Activated CD4-positive, CD25-positive, alpha-beta regulatory T cell (primary cell): ENCODE results near the gene SSR1.

ENCODE experiments used
- DNase-seq, 4 experiments: peaks; one replicate each; lab custom pipeline; 2025; lab: John Stamatoyannopoulos, UW

SSR1 gene

DNA sequence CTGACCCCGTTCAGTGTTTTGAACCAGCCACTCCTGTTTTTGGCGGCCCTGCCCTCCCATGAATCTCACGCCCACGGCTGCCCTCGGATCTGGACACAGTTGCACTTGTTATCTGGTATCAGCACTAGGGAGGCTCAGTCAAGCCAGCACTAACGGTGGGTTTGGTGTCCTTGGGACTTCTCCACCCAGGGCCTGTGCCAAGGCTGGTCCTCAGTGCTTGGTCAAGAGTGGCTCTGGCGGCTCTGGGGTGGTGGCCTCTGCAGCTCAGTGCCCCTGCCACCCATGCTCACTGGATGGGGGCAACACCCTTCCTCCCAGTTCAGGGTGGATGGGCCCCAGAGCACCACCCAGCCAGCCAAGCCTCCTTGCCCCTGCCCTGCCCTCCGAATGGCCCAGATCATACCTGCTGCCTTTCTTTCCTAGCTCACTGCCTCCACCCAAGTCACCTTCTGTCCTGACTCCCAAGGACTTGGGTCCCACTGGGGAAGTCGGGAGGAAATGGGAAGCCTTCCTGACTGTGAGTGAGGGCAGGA lies 54.7 kb downstream of the SSR1 start:
- no peak for DNase-seq

DNA sequence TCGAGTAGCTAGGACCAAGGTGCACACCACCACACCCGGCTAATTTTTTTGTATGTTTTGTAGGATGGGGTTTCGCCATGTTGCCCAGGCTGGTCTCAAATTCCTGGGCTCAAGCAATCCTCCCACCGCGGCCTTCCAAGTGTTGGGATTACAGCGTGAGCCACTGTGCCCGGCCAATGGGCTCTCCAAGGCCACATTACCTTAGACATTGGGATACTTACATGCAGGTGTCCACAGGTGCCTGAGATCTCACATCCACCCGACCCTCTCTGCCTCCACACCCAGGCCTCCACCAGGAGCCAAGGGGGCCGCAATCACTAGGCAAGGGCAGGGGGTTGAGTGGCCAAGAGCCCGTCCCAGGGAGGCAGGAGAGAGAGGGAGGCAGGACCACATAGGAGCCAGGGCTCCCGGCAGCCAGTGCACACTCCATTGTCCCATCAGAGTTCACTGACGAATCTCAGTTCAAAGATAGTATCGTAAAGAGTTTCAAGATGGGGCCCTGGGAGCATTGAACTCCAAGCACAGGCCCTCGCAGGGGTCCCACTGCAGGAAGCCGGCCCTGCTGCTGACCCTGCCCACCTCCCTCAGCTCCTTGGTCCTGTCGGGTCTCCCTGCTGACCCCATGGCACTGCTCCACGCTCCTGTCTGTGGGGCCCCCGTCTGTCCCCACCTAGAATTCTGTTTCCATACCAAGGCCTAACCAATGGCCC lies 55.3 kb downstream of the SSR1 start:
- no peak for DNase-seq

DNA sequence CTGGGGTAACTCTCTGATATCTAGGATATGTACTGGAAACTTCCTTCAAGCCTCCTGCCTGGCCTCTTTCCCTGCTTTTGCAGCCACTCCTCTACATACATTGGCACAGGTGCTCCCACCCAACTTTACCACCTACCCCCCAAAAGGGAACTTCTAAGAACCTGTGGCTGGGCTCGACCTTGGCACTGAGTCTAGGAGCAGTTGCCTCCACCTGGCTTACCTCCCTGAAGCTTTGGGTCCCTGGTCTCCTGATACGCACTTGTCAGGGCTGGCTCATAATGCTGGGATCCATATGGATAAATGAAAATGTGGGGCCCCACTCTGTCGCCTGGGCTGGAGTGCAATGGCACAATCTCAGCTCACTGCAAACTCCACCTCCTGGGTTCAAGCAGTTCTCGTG lies 56.2 kb downstream of the SSR1 start:
- no peak for DNase-seq

DNA sequence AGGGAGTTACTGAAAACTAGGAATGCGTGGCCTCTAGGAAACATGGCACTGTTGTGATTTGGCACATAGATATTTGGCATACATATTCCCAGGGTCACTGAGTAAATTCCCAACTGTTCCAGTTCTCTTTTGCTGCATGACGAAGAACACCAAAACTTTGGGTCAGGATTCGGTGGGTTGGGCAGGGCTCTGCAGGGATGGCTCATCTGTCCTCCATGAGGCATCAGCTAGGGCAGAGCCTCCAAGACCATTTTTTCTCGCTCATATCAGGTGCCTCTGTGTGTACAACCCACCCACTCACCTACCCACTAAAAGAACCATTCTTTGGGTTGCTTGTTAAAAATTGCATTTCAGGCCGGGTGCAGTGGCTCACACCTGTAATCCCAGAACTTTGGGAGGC lies 57.1 kb downstream of the SSR1 start:
- no peak for DNase-seq

DNA sequence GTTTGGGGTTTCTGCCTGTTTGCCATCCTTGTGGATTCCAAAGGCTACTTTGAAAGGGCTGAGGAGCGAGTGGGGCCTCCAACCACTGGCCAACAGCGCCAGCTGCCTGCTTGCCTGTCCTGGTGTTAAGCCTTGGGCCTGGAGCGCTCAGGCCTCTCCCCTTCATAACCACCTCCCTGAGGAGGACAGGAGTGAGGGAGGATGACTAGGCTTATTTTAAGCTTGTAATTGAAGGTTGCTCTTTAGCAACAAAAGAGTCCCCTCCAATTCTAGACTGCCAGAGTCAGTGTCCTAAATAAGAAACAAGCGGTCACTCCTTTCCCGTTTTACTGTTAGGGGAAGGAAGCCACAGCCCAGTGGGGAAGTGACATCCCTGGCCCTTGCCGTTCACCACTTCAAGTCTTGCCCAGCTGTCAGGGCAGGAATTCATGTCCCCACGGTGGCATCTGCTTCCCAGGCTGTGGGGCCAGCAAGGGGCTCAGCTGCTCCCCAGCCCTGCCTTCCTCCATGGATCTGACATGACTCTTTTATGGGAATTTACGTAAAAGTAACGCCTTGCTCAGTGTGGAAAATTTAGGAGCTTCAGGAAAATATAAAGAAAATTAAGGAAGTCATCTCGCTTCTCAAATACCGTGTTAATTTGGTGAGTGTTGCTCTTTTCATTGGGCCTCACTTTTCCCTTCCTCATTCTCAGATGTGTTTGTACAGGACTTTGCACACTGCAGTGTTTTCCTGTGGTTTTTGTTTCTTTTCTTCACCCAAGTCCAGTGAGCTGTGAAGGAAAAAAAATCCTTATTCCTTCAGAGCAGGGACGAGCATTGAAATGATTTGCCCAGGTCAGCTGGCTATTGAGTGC lies 57.8 kb downstream of the SSR1 start:
- no peak for DNase-seq

DNA sequence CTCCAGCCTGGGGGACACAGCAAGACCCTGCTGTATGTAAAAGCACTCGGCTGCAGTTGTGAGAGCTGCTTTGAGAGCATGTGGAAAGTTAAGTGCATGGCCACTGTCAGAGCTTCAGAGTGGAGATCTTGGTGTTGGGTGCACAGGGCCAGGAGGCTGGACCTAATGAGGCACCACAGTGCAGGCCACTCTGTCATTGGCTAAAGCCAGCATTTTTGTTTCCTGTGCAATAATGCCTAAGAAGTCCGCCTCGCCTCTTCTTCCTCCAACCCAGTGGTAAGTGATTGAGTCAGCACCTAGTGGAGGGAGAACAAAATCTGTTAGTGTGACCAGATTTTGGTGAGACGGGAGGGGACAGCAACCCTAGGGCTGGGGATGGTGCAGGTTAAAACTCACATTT lies 60.6 kb downstream of the SSR1 start:
- DNase-seq = no peak

DNA sequence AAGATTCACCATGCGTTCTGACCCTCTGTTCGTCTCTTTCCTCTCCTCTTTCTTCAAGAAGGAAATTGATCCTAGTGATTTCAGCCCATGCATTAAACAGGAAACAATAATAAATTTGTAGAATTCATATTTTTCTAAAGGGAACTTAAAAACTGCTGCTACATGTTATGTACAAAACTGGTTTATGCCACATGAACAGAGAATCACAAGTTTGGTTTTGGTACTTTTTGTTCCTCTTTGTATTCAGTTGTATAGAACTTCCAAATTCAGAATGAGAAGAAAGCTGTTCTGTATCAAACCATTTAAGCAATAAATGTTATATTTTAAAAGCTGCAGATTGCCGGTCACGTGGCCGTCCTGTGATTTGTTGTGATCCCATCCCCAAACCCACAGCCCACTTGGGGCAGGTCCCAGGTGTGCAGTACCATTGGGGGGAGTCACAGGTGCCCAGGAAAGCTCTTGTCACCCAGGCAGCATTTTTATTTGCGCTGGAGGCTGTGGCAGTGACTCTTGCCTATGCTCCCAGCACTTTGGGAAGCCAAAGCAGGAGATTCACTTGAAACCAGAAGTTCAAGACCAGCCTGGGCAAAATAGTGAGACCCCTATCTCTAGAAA lies 61.2 kb downstream of the SSR1 start:
- DNase-seq = no peak

DNA sequence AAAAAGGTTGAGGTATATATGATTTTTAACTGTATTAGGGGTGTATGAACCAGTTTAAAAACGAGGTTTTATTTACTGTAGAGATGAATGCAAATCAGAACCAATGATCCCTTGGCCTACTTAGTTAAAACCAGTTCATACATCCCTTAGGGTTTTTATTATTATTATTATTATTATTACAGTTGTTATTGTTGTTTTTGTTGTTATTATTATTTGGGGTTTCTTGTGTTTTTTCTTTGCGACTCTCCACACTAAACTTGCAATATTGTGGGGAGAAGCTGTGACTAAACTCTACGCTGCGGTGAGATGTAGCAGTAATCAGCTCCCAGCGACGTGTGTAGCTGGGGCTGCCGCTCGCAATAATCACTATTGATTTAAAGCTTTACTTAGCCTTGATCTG lies 62.2 kb downstream of the SSR1 start:
- DNase-seq = no peak

DNA sequence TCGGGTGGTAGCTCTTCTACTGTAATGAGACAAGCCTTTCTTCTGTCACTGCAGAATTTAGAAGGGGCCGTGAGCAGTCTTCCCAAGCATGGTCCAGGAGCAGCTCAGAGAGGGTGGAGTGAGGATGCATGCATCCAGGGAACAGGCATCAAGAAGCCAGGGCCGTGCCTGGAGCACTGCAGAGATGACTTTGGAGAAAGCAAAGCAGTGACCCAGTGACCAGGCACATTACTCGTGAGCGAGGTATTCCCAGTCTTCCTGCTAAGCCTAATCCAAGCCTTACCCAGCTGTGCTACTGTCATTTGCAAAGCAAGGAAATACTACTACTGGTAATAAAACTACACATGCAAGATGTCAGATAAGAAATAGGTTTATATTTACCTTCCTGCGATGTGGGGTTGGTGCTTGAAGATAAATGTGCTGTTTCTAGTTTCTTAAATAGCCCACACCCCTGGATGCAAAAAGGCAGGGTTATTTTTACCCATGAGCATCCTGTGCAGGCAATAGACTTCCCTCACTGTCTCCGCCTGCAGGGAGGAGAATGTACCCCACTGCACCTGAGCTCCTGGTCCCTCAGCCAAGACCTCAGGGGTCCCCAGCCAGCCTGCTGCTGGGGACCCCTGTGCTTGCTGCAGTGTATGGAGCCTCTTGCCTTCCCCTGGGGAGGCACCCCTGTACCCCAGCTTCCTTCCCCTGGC lies 62.9 kb downstream of the SSR1 start:
- no peak for DNase-seq

DNA sequence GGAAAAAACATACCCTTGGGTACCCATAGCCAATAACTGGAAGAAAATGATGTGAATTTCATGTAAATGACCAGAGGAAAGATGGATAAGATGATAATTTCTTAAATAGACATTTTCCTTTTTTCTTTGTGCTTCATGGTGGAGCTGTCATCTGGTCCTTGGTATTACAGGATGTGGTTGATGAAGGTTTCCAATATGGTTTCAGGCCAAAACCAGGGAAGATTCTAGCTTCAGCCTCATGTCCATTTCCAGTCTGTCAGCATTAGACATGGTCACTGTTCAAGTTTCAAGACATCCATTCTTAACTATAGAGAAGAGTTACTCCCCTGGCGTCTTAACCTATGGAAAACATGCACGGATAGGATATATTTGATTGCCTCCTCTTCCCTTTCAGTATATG lies 63.6 kb downstream of the SSR1 start:
- DNase-seq = no peak

DNA sequence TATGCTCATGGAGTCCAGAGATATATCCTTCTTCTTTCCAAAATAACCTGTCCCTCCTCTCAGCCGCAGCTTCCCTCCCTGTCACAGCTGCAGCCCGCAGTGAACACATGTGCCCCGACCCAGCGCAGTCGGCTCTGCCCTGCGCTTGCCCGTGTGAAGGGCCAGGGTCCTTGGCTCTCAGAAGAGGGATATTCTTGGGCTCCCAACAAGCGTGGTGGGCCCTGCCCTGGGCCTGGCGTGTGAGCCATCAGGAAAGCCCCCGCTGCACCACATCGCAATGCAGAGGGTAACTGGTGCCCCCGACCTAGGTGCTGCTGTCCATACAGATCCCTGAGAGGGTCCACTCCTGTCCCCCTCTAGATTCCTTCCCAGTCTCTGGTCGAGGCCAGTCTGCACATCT lies 65.2 kb downstream of the SSR1 start:
- no peak for DNase-seq

DNA sequence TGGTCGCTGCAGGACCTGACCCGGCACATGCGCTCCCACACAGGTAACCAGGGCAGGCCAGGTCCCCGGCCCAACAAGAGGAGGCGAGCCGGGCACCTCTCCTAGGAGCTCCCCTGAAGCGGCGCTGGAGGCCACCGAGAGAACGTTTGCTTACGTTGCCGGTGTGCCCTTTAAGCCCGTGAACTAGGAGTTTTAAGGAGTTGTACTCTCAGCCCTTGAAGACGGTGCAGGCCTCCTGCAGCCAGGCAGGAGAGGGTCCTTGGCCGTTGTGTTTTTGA lies 65.9 kb downstream of the SSR1 start:
- no peak for DNase-seq

DNA sequence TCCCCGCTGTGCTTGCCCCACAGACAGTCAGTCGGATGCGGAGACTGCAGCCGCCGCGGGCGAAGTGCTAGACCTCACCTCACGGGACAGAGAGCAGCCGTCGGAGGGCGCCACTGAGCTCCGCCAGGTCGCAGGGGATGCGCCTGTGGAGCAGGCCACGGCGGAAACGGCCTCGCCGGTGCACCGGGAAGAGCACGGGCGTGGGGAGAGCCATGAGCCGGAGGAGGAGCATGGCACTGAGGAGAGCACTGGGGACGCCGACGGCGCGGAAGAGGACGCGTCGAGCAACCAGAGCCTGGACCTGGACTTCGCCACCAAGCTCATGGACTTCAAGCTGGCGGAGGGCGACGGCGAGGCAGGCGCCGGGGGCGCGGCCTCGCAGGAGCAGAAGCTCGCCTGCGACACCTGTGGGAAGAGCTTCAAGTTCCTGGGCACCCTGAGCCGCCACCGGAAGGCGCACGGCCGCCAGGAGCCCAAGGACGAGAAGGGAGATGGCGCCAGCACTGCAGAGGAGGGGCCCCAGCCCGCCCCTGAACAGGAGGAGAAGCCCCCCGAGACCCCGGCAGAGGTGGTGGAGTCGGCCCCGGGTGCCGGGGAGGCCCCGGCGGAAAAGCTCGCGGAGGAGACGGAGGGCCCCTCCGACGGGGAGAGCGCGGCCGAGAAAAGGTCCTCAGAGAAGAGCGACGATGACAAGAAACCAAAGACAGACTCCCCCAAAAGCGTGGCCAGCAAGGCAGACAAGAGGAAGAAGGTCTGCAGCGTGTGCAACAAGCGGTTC lies 66.4 kb downstream of the SSR1 start:
- no peak for DNase-seq

DNA sequence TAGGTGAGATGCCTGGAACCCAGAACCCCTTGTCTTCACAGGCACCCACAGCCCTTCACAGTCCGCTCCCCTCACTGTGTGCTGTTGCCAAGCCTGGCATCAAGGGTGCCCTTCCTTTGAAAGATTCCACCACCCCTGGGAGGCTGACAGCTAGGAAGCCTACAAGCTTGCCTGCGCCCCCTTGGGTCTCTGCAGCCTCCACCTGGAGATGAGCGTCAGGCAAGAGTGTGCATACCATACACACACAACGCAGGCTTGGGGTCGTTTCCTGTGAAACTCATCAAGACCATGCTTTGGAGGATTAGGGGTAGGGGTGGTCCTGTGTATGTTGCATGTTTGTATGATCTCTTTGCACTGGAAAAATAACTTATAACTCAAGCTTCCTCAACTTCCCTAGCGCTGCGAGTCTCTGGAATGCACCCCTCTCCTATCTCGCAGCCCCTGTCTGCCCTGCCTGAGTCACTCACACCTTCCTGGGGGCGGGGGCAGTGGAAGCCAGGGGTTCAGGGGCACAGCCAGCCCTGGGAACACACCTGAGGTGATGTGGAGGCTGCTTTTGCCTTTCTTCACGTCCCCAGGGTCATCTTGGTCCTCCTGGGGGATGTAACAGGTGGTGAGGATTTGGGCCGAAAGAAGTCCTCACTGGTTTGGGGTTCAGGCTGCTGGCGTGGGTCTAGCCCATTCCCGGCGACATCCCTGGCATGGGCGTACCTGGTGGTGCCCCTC lies 67.2 kb downstream of the SSR1 start:
- no peak for DNase-seq

DNA sequence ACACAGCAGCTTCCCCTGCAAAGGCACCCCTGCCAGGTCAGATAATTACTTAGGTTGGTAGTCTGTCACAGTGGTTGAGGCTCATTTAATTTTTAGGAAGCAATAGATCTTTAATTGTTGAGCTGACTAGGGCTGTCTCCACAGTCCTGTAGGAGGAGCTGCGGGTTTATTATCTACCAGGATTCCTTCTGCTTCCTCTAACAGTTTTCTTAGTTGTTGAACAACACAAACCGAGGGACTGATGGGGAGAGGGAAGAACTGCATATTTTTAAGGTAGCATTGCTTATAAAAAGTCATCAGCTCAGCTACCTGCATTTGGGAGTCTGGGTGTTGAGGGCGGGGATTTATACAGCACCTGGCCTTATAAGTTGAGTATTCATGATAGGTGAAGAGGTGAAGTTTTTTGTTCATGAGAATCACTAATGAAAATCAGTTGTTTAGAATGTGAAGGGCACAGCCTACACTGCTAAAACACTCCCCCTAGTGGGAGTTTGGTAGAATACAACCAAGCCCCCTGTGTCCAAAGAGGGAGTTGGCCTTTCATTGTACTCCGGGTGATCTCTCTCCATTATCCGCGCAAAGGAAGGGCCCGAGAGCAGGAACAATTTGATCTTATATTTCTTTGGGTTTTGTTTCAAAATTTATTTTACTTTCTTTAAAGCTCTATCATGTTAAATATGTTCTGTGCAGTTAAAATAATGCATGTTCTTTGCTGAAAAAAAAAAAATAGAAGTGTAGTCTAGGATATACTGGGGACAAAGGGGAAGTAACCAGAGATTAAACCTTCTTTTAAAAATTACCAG lies 69.6 kb downstream of the SSR1 start:
- no peak for DNase-seq

DNA sequence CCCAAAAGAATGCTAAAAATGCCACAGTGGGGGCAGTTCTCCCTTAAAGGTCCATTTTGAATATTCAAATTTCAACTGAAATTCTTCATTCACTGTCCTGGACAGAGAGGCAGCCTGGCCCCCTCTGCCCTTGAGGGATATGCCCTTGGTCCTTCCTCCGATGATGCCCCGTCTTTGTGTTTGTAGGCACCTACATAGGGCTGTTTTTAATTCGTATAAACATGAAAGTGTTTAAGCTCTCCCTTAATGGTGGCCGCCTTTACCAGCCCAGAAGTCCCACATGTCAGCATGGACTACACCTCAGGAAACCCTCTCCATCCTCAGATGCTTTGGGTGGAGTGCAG lies 70.2 kb downstream of the SSR1 start:
- DNase-seq = no peak

DNA sequence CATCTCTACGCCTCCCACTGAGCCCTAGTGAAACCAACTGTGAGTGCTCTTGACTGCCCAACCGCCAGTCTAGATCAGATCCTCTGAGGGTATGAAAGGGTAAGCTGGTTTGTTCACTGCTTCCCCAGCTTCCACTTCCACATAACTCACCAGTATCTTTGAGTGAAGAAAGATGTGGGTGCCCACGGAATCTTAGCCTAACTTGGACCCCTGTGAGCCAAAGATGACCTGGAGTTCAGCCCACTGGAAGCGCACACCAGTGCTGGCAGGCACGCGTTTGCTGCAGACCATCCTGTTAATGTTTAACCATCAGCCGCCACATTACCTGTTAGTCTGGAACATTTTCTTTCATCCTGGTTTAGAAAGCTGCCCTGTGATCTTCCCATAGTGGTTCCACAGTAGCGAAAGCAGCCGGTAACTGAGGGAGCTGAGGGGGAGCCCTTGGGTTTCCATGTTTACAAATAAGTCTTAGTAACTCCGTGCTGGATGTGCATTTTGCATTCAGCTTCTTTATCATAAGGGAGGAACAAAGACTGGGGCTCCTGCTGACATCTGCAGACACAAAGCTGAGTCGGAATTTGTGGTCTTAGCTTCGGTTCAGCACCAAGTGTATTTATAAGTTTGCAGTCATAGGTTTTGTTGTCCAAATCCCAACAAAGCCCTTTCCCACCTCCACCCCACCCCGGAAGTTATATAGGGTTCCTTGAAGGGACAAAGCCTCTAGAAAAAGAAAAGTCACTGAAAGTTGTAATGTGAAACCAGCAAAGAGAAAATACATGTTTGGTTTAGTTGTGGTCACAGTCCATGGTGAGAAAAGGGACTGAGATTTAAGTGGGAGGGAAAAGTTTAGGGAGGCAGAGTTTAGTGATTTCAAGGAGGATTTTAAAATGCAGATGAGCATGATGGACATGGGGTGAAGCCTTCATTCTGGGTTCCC lies 71.0 kb downstream of the SSR1 start:
- no peak for DNase-seq

DNA sequence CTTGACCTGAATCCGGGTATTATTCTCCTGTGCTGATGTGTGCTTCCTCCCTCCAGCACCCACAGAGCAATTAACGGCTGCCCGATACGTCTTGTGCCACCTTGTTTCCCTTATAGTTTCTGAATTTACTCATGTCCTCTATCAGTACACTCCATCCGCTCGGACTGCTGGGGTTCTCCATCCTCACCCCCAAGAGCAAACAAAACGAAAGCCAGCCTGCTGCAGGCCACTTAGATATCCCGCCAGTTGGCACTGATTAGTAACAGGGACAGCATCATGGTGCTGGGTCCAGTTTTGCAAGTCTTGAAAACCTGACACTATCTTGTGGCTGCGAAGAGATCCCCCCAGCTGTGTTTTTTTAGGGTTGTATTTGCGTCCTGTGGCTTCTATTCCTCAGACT lies 71.8 kb downstream of the SSR1 start:
- no peak for DNase-seq

DNA sequence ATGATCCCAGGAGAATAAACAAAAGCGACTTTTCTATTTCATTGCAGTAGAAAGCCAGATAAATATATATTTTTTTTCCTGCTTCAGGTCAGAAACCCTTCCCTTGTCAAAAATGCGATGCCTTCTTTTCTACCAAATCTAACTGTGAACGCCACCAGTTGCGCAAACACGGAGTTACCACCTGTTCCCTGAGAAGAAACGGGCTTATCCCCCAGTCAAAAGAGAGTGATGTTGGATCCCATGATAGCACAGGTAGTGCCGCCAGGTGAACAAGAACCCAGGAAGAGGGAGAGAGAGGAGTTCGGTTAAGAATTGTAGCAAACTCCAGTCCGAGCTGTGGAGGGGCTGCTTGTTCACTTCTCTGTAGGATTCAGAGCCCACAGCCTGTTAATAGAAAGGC lies 72.6 kb downstream of the SSR1 start:
- no peak for DNase-seq
